Smooth muscle cell (in vitro differentiated cells): ENCODE data around the gene SLC6A19. TPM values are rescaled to one million over a fixed set of nuclear protein-coding genes. Genes with fewer than 3 reads are reported as not detected.

Source experiments
- DNase-seq: peaks from one replicate; lab custom pipeline; 2025; ENCODE audit not compliant: unreplicated experiment; lab: John Stamatoyannopoulos, UW
- H2AFZ ChIP-seq: fragments of 200-600 bp; sonication (generic); 2 replicates; pipeline ENCODE4 v1.6.0; 2016; ENCODE audit warnings: antibody characterized with exemption, low read depth, mild to moderate bottlenecking
- H3F3A ChIP-seq: fragments of 200-600 bp; sonication (generic); 2 replicates; pipeline ENCODE4 v1.6.0; 2017; ENCODE audit warnings: antibody characterized with exemption, low read depth
- H3K27ac ChIP-seq: fragments of 200-600 bp; sonication (generic); 2 replicates; pipeline ENCODE4 v1.5.1; 2016; ENCODE audit warnings: low read depth, mild to moderate bottlenecking
- H3K27me3 ChIP-seq: fragments of 200-600 bp; sonication (generic); 2 replicates; pipeline ENCODE4 v1.6.1; 2016; ENCODE audit warnings: low read depth, mild to moderate bottlenecking
- H3K36me3 ChIP-seq: fragments of 200-600 bp; sonication (generic); 2 replicates; pipeline ENCODE4 v1.5.1; 2016; ENCODE audit warnings: low read depth
- H3K4me1 ChIP-seq: fragments of 200-600 bp; sonication (generic); 2 replicates; pipeline ENCODE4 v1.5.1; 2016; ENCODE audit warnings: low read depth
- H3K4me2 ChIP-seq: fragments of 200-600 bp; sonication (generic); 2 replicates; pipeline ENCODE4 v1.6.0; 2016; ENCODE audit warnings: mild to moderate bottlenecking
- H3K4me3 ChIP-seq: fragments of 200-600 bp; sonication (generic); 2 replicates; pipeline ENCODE4 v1.5.1; 2016; ENCODE audit warnings: mild to moderate bottlenecking
- H3K79me2 ChIP-seq: fragments of 200-600 bp; sonication (generic); 2 replicates; pipeline ENCODE4 v1.6.0; 2016; ENCODE audit warnings: low read depth, mild to moderate bottlenecking
- H3K9ac ChIP-seq: fragments of 200-600 bp; sonication (generic); 2 replicates; pipeline ENCODE4 v1.6.0; 2016; ENCODE audit warnings: low read depth
- H3K9me3 ChIP-seq: fragments of 200-600 bp; sonication (generic); replicated peaks from 2 replicates; pipeline ENCODE4 v1.5.1; 2016; ENCODE audit warnings: low read depth
- H4K20me1 ChIP-seq: fragments of 200-600 bp; sonication (generic); 2 replicates; pipeline ENCODE4 v1.6.0; 2016; ENCODE audit warnings: low read depth
- CTCF ChIP-seq: fragments of 200-600 bp; sonication (generic); IDR thresholded peaks from 2 replicates; pipeline ENCODE4 v1.5.1; 2017; ENCODE audit warnings: borderline replicate concordance, mild to moderate bottlenecking, antibody characterized with exemption; ENCODE audit not compliant: insufficient read depth, poor library complexity, severe bottlenecking
- WGBS: methylation state at CpG from one replicate; pipeline ENCODE4 v1.1.7; 2016; ENCODE audit warnings: low lambda C conversion rate; 5-methylcytosine and 5-hydroxymethylcytosine counted together
- polyA plus RNA-seq: library from polyadenylated mRNA; unstranded; fragments of >200 nt; fragmentation: Nextera tagmentation; extraction: Ambion mirVana; gene quantifications from 2 replicates; pipeline ENCODE4 v1.2.1, GENCODE V29; 2016
- total RNA-seq: library from RNA; depleted of rRNA; stranded (reverse); fragments of >200 nt; gene quantifications from 2 replicates; pipeline ENCODE4 v1.2.3, GENCODE V29; 2014

The SLC6A19 gene
- total and polyA plus RNA-seq, 2 experiments from 2014 or later, result not detected

- H3K36me3 ChIP-seq, result no peaks in the 10 kb centered on the region
- H2AFZ ChIP-seq, result no peak overlapping the region
- H3K4me2 ChIP-seq, result no peak overlapping the region
- H3F3A ChIP-seq, result no peaks in the 10 kb centered on the region
- H3K9me3 ChIP-seq, result no peaks in the 10 kb centered on the region
- TF ChIP-seq CTCF, result no peak
- 93% methylated on average over 26 of the region's 27 CpGs for WGBS
- no peak overlapping the region for H3K4me3 ChIP-seq
- DNase-seq, result no peak
- H4K20me1 ChIP-seq, result no peaks in the 10 kb centered on the region
- no peak overlapping the region for H3K27ac ChIP-seq
- no peaks in the 10 kb centered on the region for H3K4me1 ChIP-seq
- H3K9ac ChIP-seq, result no peak overlapping the region
- H3K79me2 ChIP-seq, result no peaks in the 10 kb centered on the region
- no peaks in the 10 kb centered on the region for H3K27me3 ChIP-seq
These were observed 19.7 kb upstream of the SLC6A19 start for GRCh38 chr5:1181451-1182359.

DNA sequence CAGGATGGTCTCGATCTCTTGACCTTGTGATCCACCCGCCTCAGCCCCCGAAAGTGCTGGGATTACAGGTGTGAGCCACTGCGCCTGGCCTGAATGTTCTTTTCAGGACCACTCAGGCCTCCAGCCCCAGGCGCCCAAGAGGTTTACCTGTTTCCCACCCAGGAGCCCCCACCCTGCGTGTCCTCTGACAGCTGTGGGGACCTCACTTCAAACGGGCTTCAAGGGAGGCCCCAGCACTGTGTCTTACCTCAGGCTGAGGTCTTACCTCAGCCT, 19.1 kb upstream of the SLC6A19 start:
- Histone ChIP-seq H3K4me1 (no peaks in the 10 kb centered on the region), H3K79me2 (no peaks in the 10 kb centered on the region), H3F3A (no peaks in the 10 kb centered on the region), H4K20me1 (no peaks in the 10 kb centered on the region), H3K27ac (no peak overlapping the region), H3K27me3 (no peaks in the 10 kb centered on the region), H2AFZ (no peak overlapping the region), H3K4me2 (no peak overlapping the region), H3K4me3 (no peak overlapping the region), H3K9me3 (no peaks in the 10 kb centered on the region), H3K36me3 (no peaks in the 10 kb centered on the region), H3K9ac (no peak overlapping the region)
- WGBS, result 82% methylated on average over 7 of the region's 7 CpGs
- no peak for TF ChIP-seq CTCF
- no peak for DNase-seq

DNA sequence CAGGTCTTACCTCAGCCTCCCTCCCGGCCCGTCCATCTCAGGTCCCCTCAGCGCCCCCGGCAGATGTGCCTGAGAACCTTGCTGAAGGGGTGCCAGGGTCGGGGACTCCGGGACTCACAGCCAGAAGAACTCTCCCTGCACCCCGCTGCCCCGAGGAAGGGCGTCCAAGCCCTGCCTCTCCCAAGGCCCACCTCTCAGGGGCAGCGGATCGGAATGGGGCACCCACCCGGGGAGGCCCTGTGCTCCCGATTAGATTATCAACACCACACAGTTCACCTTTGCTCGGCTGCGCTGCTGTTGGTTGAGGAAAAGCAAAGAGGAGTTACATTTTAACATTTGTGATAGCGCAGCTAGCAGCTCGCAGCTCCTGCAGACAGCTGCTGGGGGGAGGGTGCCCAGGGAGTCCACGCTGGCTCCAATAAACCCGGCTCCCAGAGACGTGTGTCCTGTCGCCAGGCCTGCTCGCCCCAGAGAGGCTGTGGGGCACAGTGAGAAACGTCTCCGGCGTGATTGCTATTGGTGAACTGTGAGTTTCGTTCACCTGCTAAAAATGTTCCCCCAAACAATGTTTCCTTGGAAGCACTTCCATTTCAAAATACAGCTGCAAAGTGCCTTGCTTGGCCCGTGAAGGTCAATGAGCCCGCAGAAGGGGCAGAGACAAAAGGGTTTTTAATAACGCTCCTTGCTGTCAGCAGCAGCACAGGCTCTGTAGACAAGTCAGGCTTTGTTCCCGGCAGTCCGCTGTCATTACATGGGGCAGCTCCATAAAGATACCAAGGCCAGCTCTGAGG, 18.6 kb upstream of the SLC6A19 start:
- no peaks in the 10 kb centered on the region for H4K20me1 ChIP-seq
- no peak for DNase-seq
- 81% methylated on average over 29 of the region's 31 CpGs for WGBS

More for the DNA sequence above, 18.6 kb upstream of the SLC6A19 start:
- TF ChIP-seq CTCF, result no peak
- H3K4me2 ChIP-seq, result no peak overlapping the region
- H3K27ac ChIP-seq, result no peak overlapping the region
- H3K79me2 ChIP-seq, result no peaks in the 10 kb centered on the region
- H3K4me1 ChIP-seq, result no peaks in the 10 kb centered on the region
- no peak overlapping the region for H3K4me3 ChIP-seq
- H3F3A ChIP-seq, result no peaks in the 10 kb centered on the region
- no peaks in the 10 kb centered on the region for H3K9me3 ChIP-seq
- no peak overlapping the region for H2AFZ ChIP-seq
- no peaks in the 10 kb centered on the region for H3K27me3 ChIP-seq
- H3K36me3 ChIP-seq, result no peaks in the 10 kb centered on the region
- no peak overlapping the region for H3K9ac ChIP-seq
